Astrocyte of the hippocampus (primary cell): ENCODE results near the gene NSRP1.
"Not testable (repeated sequence)": the region's sequence is repeated elsewhere in the genome, so short reads cannot be mapped to it uniquely, and the experiment has no call there.

ENCODE experiments used
- DNase-seq: peaks from one replicate; pipeline ENCODE4 v3.0.0; 2011; ENCODE audit warnings: low read depth, low spot score

Gene NSRP1

GRCh38 chr17:30186761-30187160, 70.1 kb downstream of the NSRP1 start:
- no peak for DNase-seq

DNA sequence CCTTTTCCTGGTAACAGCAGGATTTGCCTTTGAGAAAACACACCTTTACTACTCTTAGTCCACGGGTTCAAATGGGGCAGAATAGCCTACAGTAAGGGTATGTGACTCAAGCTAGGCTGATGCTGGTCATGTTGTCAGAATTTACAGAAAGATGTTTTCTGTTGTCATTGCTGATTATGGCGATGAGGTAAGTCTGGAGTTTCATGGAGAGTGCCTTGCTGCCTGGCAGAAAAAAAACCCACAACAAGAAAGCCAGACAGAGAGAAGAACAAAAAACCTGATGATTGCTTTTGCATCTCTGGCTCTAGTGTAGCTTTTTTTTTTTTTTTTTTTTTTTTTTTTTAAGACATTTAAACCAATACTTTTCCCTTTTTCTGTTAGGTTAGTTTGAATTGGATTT, 71.0 kb downstream of the NSRP1 start:
- DNase-seq: no peak

- DNase-seq: no peak
Observed at GRCh38 chr17:30188211-30188939, 71.8 kb downstream of the NSRP1 start.

DNA sequence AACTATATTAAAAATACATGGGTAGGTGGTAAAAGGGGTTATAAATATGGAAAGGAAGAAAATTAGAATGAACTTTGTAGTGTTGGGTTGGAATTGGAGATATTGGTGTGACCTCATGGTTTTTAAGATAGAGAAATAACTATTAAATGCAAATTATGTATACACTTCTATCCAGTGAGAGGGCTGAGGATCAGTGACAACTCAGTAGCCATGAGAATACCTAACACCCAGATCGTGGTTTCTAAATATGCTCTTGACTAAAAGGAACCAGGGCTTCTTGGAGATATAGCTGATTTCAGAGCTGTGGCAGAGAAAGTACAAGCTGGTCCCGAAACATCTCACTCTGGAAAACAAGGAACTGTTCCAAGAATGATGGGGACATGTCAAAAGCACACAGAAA, 74.5 kb downstream of the NSRP1 start:
- no peak for DNase-seq

DNA sequence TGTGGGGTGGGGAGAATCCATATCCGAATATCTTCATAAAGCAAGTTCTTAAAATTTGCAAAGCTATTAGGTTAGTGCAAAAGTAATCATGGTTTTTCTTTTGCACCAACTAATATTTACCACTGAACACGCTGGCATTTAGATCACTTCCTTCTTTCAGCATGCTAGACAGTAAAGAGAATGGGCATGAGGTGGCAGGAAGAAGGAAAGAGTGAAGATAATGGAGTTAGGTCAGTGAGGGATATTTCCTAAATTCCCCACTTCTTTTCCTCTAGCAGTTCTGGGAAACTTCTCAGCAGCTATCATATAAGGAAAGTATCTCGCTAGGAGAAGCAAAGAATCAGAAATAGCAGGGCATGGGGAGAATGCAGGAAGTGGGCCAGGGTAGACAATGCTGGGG, 79.9 kb downstream of the NSRP1 start:
- no peak for DNase-seq

- DNase-seq: no peak
Observed at GRCh38 chr17:30197416-30197815, 80.8 kb downstream of the NSRP1 start.

- no peak for DNase-seq
Observed at GRCh38 chr17:30199600-30199999, 83.0 kb downstream of the NSRP1 start.

- DNase-seq: no peak
Observed at GRCh38 chr17:30200106-30200505, 83.5 kb downstream of the NSRP1 start.

- not testable (repeated sequence) for DNase-seq
Observed at GRCh38 chr17:30200656-30201055, 84.0 kb downstream of the NSRP1 start.

DNA sequence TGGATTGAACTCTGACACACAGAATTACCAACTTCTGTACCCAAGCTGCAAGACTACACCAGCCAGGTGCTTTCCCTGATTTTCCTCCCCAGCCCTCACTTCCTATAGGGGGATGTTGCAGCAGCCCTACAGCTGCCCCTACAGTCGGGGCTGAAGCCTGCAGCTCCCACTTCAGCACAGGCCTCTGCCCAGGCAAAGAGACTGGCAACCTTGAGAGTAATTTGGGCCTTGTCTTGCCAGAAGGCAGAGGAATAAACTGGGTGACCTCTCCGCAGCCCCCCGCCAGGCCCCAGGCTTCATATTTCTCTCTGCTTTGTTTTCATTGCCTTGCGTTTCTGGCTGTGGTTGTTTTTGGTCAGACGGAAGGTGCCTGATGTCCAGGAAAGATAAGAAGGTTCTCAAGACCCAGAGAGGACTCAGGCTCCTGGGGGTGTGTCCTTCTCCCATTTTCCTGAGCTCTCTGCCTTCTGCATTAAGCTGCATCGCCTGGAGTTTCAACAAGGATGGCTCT, 86.9 kb downstream of the NSRP1 start:
- no peak for DNase-seq

GRCh38 chr17:30207655-30208054, 91.0 kb downstream of the NSRP1 start:
- DNase-seq: no peak

- DNase-seq: no peak
Observed at GRCh38 chr17:30208214-30208613, 91.6 kb downstream of the NSRP1 start.

- no peak for DNase-seq
Observed at GRCh38 chr17:30209930-30210329, 93.3 kb downstream of the NSRP1 start.

GRCh38 chr17:30210366-30210765, 93.8 kb downstream of the NSRP1 start:
- DNase-seq: no peak

DNA sequence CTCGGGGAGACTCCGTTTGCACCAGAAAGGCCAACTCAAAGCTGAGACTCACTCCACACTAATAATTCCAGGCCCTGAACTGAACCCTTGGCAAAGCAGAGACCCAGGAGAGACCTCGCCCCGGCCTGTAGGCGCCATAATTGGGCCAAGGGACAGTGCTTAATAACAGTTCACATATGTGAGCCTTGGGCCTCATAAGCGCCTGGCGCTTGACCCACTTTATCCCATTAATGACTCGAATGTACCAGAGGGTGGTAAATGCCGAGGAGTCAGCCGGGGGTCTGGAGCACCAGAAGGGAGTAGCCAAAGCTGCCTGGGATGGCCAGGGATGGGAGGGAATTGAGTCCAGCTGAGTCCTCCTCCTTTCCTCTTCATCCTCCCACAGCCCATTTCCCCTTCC, 94.3 kb downstream of the NSRP1 start:
- no peak for DNase-seq

DNA sequence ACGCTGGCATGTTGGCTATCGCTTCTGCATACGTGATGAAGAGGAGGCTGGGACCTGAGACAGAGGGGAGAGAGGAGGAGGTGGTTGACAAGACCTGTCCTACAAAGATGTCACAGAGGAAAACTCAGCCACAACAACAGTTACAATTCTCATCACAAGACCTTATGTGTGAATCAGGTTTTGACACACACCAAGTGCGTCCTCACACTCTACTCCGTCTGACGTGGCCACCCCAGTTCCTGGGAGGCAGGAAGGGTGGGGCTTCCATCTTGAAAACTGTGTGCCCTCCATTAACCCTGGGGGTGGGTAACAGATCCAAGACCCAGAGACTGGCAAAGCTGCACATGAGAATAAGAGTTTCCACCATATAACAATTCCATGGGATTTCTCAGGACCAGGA, 94.8 kb downstream of the NSRP1 start:
- DNase-seq: no peak

DNA sequence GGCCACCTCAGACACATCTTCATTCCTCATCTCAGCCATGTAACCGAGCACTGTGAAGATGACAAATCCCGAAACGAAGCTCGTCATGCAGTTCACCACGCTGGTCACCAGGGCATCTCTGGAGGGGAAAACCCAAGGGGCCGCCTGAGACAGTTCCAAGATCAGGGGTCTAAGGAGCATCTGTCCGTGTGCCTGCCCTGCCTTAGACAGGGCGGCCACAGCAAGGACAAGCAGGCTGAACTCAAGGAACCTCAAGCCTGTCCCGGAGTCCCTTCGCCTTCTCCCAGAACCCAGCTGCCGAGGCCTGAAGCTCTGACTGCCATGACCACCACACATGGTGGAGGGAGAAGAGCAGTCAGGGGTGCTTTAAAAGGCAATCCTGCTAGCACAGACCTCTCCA, 96.1 kb downstream of the NSRP1 start:
- no peak for DNase-seq

DNA sequence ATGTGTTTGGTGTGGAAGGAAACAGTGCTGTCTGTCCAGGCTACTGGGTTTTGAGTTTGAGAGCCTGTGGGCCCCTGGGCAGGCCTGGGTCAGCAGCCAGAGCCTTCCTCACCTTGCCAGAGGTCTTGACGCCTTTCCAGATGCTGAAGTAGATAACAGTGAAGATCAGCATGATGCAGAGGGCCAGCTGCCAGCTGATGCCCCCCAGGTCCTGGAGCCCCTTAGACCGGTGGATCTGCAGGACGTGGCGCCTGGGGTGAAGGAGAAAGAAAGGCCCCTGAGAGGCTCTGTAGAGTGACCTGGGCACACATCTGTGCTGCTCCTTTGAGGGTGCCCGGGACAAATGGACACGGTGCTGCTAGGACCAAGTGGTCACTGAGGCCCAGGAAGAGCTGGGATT, 100.4 kb downstream of the NSRP1 start:
- DNase-seq: no peak

GRCh38 chr17:30217746-30218245, 101.2 kb downstream of the NSRP1 start:
- DNase-seq: no peak

DNA sequence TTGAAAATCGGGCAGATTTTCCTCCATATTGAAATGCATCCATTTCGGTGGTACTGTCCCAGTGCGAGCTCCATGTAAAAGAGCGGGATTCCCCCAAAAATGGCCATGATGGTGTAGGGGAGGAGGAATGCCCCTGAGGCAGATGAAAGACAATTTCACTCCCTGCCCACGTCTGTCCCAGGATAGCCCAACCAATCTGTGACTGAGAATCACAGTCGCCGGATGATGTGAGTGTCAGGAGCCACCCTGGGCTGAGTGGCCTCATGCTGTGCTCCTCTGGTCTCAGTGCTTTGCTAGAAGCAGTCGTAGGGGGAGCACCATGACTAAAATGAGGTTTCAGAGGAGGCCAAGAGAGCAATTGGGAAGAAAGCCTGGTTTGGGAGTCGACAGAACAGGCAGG, 102.2 kb downstream of the NSRP1 start:
- DNase-seq: no peak

DNA sequence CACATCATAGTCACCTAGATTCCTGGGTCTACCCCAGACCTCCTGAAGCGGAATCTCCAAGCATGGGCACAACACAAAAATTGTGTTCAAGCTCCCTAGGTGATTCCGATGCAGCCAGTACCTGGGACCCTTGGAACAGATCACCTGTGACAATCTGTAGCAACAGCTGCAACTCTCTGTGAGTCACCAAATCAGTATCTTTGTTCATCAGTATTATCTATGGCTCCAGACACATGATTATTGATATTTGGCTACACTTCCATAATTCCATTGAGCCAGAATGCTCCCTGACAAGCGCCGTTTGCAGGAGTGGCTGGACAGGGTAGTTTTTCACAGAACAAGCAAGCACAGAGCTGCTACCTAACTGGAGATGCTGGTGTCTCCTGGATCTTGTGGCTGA, 102.7 kb downstream of the NSRP1 start:
- DNase-seq: no peak

- no peak for DNase-seq
Observed at GRCh38 chr17:30219833-30220232, 103.2 kb downstream of the NSRP1 start.

- DNase-seq: no peak
Observed at GRCh38 chr17:30220414-30220813, 103.8 kb downstream of the NSRP1 start.

DNA sequence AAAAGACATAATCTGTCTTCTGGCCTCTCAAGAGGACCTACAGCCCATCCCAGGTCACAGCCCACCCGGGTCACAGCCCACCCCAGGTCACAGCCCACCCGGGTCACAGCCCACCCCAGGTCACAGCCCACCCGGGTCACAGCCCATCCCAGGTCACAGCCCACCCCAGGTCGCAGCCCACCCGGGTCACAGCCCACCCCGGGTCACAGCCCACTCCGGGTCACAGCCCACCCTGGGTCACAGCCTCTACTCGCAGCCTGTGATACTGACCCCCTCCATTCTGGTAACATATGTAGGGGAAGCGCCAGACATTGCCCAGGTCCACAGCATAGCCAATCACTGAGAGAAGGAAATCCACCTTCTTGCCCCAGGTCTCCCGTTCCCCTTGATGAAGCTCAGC, 104.7 kb downstream of the NSRP1 start:
- no peak for DNase-seq
